Pancreas (tissue), 10 donors: ENCODE data around the gene CT45A5. TPM values are rescaled to one million over a fixed set of nuclear protein-coding genes. Genes with fewer than 3 reads are reported as not detected.
"Not testable (repeated sequence)": the region's sequence is repeated elsewhere in the genome, so short reads cannot be mapped to it uniquely, and the experiment has no call there.

Experiments
- ATAC-seq, 4 donors: fragments of 200-7000 bp; cut with Tn5 transposase; one replicate each; pipeline versions ENCODE4 v1.8.0 to v1.9.1; 2020; ENCODE audit warnings: mild to moderate bottlenecking in 4 of 4, moderate library complexity in 4 of 4
- DNase-seq, 6 donors: peaks; one replicate each; pipeline ENCODE4 v3.0.0-alpha.2; 2020
- FAIRE-seq: peaks from 2 replicates; lab custom pipeline; 2012; peaks lifted over from hg19 to GRCh38; lab: Jason Lieb, UNC
- H3K27ac ChIP-seq, 4 donors: fragments of 200-600 bp; sonication (generic); 1 replicate in 3 of 4; 2 replicates in 1 of 4; pipeline versions ENCODE4 v1.5.0 to v1.8.0; 2020
- H3K27me3 ChIP-seq, 4 donors: fragments of 200-600 bp; one replicate each; pipeline ENCODE4 v1.8.0; 2021
- H3K36me3 ChIP-seq, 3 donors: fragments of 200-600 bp; sonication (generic) in 1 of 3; one replicate each; pipeline versions ENCODE4 v1.5.0 to v1.8.0; 2020 to 2021
- H3K4me1 ChIP-seq, 3 donors: fragments of 200-600 bp; one replicate each; pipeline ENCODE4 v1.8.0; 2021
- H3K4me3 ChIP-seq, 4 donors: fragments of 200-600 bp; sonication (generic) in 2 of 4; one replicate each; pipeline versions ENCODE4 v1.5.0 to v1.8.0; 2020 to 2021
- H3K9me3 ChIP-seq, 4 donors: fragments of 200-600 bp; one replicate each; pipeline ENCODE4 v1.8.0; 2021
- CTCF ChIP-seq, 4 donors: fragments of 200-600 bp; sonication (generic) in 3 of 4; IDR thresholded peaks; one replicate each; pipeline versions ENCODE4 v1.5.0 to v1.8.0; 2021; ENCODE audit warnings: antibody characterized with exemption in 4 of 4
- WGBS, 2 donors: extraction: QIAGEN DNeasy Blood & Tissue Kit; methylation state at CpG; one replicate each; pipeline ENCODE4 v1.1.7; 2013; 5-methylcytosine and 5-hydroxymethylcytosine counted together
- intact Hi-C, 3 donors: fragments of 100-400 bp; cut with DNase I; formaldehyde crosslinking; loops; one replicate each; pipeline versions ENCODE4 v1.11.1 to v1.14.2; 2022
- polyA plus RNA-seq, 2 donors: library from polyadenylated mRNA; stranded (reverse); fragments of 200-250 nt; gene quantifications; one replicate each; pipeline ENCODE4 v1.2.3, GENCODE V29; 2013
- total RNA-seq, 6 donors: library from RNA; stranded (reverse); fragmentation: NEBNext Ultra II Directional in 4 of 6; extraction: Animal tissue kit (Norgen Biotek cat#: 25700) in 4 of 6; gene quantifications; one replicate each; pipeline versions ENCODE4 v1.2.1 to v1.2.4, GENCODE V29; 2021 to 2023
- donor health status: healthy with polysubstance abuse.
- donor health status: DM: no; HTN: no; CAD: no; lungs with moderate emphysema.
- donor health status: DM: no; HTN: no; CAD: no.
- donor health status: control.
- donor health status: control.
- donor health status: Bipolar disorder and iron deficiency.
- donor health status: DM: yes; HTN: yes; CAD: no.
- donor health status: DM: no; HTN: no; CAD: no.
- donor health status: DM: no; HTN: no; CAD: no.
- donor health status: DM: yes; HTN: yes; CAD: no.

Gene CT45A5
- total RNA-seq: not detected
- not detected for polyA plus RNA-seq

- not testable (repeated sequence) for FAIRE-seq
Observed at GRCh38 chrX:135785403-135785802, at the start of gene CT45A5. Gene CT45A5, minus strand, starts transcription at chrX:135785503. Its CDS starts 3,774 bp downstream, at chrX:135781729.

GRCh38 chrX:135819912-135820311, 34.6 kb upstream of the CT45A5 start, which contains the start of gene CT45A2:
Gene CT45A2, minus strand, starts transcription at chrX:135820012. Its CDS starts 3,747 bp downstream, at chrX:135816265.
- WGBS, 2 donors: no CpG with 5 or more reads among the region's 17 CpGs
- FAIRE-seq, intact Hi-C loops, H3K4me1 ChIP-seq, DNase-seq, H3K27ac ChIP-seq, ATAC-seq, H3K27me3 ChIP-seq, H3K9me3 ChIP-seq, H3K4me3 ChIP-seq, H3K36me3 ChIP-seq: not testable (repeated sequence)

More at GRCh38 chrX:135785403-135785802, at the start of gene CT45A5:
- intact Hi-C loops, H3K36me3 ChIP-seq, H3K4me1 ChIP-seq, DNase-seq, H3K9me3 ChIP-seq, H3K27ac ChIP-seq, ATAC-seq, H3K27me3 ChIP-seq, H3K4me3 ChIP-seq: not testable (repeated sequence)
- no CpG with 5 or more reads among the region's 16 CpGs for WGBS, 2 donors

- H3K4me3 ChIP-seq, FAIRE-seq, intact Hi-C loops, H3K27me3 ChIP-seq, H3K4me1 ChIP-seq, H3K27ac ChIP-seq, H3K9me3 ChIP-seq, H3K36me3 ChIP-seq, DNase-seq, ATAC-seq: not testable (repeated sequence)
- WGBS, 2 donors: no CpG with 5 or more reads among the region's 16 CpGs
Observed at GRCh38 chrX:135802687-135803086, 17.4 kb upstream of the CT45A5 start, which contains the start of gene CT45A6. Gene CT45A6, minus strand, starts transcription at chrX:135802787. Its CDS starts 3,794 bp downstream, at chrX:135798993.

- WGBS, 2 donors: no CpG with 5 or more reads among the region's 17 CpGs
- DNase-seq, H3K4me1 ChIP-seq, H3K9me3 ChIP-seq, H3K4me3 ChIP-seq, intact Hi-C loops, H3K36me3 ChIP-seq, FAIRE-seq, H3K27ac ChIP-seq, H3K27me3 ChIP-seq, ATAC-seq: not testable (repeated sequence)
Observed at GRCh38 chrX:135768091-135768490, 17.2 kb downstream of the CT45A5 start, which contains the start of gene CT45A3. Gene CT45A3, minus strand, starts transcription at chrX:135768191. Its CDS starts 3,747 bp downstream, at chrX:135764444.

- DNase-seq, H3K4me1 ChIP-seq, intact Hi-C loops, ATAC-seq, H3K36me3 ChIP-seq, H3K9me3 ChIP-seq, H3K27me3 ChIP-seq, H3K27ac ChIP-seq, FAIRE-seq, H3K4me3 ChIP-seq: not testable (repeated sequence)
- 80 to 92% methylated on average over 3 to 4 of the region's 4 CpGs for WGBS, 2 donors
Observed at GRCh38 chrX:135744739-135745138, 40.6 kb downstream of the CT45A5 start.

- Histone ChIP-seq H3K4me1 (no peaks in the 10 kb centered on the region), H3K36me3 (no peaks in the 10 kb centered on the region), H3K27me3 (peaks cover 0 to 5% (median 0%) of the 10 kb centered on the region in 4 donors), H3K27ac (no peak overlapping the region), H3K9me3 (no peaks in the 10 kb centered on the region), H3K4me3 (no peak overlapping the region)
- no peak for TF ChIP-seq CTCF (IDR thresholded peaks at IDR 0.05)
- intact Hi-C loops: no loop called here
- WGBS, 2 donors: 66 to 73% methylated on average over 23 of the region's 23 CpGs
- FAIRE-seq (no peak), ATAC-seq (no peak), DNase-seq (no peak)
Observed at GRCh38 chrX:135741192-135741715, 44.0 kb downstream of the CT45A5 start.

GRCh38 chrX:135740681-135741149, 44.6 kb downstream of the CT45A5 start:
- TF ChIP-seq CTCF (IDR thresholded peaks at IDR 0.05): peak in 1 of 4 donors; percentile 22
- Histone ChIP-seq H3K27ac (no peak overlapping the region), H3K9me3 (no peaks in the 10 kb centered on the region), H3K36me3 (no peaks in the 10 kb centered on the region), H3K4me1 (no peaks in the 10 kb centered on the region), H3K27me3 (peaks cover 0 to 5% (median 0%) of the 10 kb centered on the region in 4 donors), H3K4me3 (no peak overlapping the region)
- DNase-seq (peak in 3 of 6 donors; percentile 1 to 56 (median 44)), ATAC-seq (peak in 2 of 4 donors; percentile 57 to 66), FAIRE-seq (no peak)
- WGBS, 2 donors: 53 to 55% methylated on average over 18 of the region's 18 CpGs
- intact Hi-C loops: no loop called here
